GM12801 (cell line): ENCODE measurements around the gene NAV2.

ENCODE experiments used
- TF ChIP-seq, protein P1 (sequence below): IDR thresholded peaks from one replicate; pipeline ENCODE4 v1.5.1; 2011; ENCODE audit warnings: control low read depth; ENCODE audit not compliant: insufficient read length; ENCODE audit errors: extremely low read depth

Gene NAV2

DNA sequence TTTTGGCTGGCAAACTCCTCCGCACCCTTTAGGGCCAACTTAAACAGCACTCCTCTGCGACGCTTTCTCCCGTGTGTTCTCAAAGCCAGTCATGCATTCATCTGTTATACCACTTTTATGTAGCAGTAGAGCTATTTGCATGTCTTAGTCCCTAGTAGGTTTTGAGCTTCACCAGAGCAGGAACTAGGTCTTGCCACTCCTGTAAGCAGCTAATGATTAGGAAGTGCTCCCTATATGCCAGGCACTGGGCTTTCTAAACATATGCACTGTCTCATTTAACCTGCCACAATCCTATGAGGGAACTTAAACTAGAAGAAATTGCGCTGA, 266.8 kb downstream of the NAV2 start:
- TF ChIP-seq, protein P1, sequence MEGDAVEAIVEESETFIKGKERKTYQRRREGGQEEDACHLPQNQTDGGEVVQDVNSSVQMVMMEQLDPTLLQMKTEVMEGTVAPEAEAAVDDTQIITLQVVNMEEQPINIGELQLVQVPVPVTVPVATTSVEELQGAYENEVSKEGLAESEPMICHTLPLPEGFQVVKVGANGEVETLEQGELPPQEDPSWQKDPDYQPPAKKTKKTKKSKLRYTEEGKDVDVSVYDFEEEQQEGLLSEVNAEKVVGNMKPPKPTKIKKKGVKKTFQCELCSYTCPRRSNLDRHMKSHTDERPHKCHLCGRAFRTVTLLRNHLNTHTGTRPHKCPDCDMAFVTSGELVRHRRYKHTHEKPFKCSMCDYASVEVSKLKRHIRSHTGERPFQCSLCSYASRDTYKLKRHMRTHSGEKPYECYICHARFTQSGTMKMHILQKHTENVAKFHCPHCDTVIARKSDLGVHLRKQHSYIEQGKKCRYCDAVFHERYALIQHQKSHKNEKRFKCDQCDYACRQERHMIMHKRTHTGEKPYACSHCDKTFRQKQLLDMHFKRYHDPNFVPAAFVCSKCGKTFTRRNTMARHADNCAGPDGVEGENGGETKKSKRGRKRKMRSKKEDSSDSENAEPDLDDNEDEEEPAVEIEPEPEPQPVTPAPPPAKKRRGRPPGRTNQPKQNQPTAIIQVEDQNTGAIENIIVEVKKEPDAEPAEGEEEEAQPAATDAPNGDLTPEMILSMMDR = no peak

DNA sequence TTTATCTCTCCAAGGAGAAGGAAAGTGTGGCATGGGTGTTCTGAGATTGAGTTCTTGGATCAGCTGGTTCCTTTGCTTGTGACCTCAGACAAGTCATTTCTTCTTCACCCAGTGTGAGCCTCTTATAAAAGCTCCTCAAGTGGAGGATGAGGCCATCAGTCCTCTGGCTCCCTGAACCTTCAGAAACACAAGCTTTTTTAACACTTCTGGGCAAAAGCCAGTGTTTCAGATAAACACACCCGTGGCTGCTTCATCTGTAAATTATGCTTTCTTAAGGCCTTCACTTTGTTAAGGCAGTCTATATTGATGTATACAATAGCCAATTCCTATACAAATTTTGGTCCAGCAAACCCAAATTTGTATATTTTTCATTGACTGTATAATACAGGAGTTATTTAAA, 267.8 kb downstream of the NAV2 start:
- TF ChIP-seq, protein P1 = no peak

DNA sequence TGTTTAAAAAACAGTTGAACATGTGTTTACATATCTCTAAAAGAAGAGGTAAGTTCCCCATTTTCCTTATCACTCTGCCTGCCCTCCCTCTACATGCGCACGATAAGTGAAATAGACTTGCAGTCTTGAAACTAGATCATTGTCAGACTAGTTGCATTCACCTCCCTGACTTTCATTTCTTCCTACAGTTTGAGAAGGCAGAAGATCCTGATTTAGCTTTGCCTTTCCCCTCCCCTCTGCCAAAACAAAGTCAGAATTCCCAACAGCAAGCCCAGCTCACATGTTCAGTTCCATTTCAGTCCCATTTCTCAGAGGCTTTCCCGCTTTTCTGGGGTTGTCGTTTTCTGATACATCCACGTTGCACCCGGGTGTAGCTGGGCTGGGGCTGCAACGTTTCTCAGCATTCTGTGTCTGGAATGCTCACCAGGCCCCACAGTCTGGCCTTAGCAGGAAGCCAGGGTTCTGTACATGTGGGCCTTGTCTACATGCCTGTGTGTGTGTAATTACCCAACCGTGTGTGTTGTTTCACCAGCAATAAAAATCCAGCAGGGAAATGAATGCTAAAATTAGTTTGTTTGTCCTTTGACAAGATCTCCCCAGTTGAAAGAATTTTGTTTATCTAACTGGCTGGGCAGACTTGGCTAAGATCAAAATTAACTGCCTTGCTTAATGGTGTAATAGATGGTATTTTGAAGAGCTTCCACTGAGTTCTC, 268.5 kb downstream of the NAV2 start:
- TF ChIP-seq, protein P1 = no peak

DNA sequence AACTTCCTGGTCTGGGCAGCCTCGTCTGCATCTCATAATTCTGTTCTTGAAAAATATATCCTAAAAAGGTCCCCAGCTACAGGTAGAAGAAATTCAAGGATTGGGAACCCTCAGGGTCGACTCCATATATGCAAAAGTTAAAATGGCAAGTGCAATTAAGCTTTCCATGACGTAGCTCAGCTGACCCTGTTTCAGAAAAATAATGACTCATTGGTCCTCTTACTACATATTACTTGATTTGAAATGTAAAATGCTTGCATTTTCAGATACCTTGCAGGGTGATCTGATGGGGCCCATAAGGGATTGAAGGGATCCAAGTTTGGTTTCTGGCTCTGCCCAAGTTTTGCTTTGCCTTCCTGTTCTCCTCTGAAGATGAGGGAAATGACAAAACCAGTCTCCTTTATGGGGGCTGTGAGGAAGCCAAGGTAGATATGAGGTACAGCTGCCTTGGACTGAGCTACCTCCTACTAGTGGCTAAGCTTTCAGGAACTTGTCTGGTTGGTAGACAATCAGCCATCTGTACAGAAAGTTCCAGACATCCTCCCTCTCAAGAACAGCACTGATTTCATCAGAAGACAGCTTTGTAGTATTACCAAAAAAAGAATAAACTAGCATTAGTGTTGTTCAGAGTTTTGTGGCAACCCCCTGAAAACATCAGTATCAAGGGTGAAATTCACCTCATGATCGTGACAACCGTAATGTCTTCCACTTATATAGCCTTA, 270.3 kb downstream of the NAV2 start:
- TF ChIP-seq, protein P1 = no peak

DNA sequence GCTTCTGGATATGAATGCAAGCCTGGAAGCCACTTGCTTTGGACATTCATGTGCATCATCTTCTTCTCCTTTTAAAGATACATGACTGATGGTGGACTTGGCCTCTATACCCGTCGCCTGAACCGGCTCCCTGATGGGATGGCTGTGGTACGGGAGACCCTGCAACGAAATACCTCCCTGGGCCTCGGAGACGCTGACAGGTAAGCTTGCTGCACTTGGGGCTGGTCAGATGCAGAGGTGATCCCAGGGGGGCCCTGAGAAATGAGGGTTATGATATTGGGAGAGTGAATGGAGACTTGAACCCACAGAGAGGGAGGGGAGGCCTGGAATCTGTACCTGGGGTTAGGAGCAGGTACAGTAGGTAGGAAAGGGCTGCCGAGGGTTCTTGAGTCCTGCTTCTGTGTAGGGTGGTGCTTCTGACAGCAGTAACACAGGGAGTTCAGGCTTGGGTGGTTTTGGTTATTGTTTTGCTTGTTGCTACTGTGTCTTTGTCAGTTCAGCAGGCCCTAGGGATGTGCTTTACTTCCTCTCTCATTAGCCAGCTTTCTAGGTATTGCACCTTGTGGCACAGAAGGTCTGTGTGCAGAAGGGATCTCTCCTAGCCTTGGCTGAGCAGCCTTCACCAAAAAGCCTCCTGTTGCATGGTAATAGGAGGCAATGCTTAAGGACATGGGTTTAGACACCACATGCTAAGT, 271.6 kb downstream of the NAV2 start:
- TF ChIP-seq, protein P1 = no peak

DNA sequence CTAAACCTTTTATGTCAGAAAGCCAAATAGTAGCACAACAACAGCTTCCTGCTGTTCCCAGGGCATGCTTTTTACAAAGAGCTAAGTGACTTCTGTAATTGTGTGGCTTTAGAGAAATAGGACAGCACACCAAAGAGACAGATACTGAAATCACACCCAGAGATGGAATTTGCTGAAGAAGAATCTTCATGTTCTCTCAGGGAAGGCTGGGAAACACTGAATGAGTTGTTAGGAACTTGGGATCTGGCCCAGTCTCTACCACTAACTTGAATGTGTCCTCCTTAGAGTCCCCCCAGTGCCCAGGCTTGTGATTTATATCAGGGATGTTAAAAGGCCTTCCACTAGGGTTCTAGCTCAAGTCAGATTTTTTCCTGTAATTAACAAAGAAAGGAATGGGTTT, 272.5 kb downstream of the NAV2 start:
- TF ChIP-seq, protein P1 = no peak

DNA sequence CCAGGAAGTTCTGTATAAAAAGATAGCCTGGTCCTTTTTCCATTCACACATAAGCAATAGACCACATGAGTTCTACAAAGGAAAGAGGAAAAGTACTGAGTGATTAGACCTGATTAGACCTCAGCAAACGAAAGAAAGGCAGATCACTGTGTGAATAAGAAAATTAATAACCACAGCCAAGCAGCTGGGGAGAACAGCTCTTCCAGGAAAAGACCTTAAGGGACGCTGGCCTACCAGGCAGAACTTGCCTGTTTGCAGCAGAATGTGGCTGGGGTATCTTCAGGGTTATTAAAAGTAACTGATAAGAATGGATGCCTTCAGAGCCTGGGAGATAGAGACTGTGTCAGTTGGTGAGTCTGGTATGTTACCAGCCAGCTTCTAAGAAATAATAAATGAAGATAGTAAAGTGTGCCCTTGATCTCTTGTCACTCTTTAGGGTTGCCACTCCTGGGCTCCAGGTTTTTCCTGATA, 274.7 kb downstream of the NAV2 start:
- TF ChIP-seq, protein P1 = no peak
